Panc1 (cell line): ENCODE measurements around the gene LINC00632. TPM values are rescaled to one million over a fixed set of nuclear protein-coding genes. Genes with fewer than 3 reads are reported as not detected.

Experiments
- ATAC-seq: fragments of 200-7000 bp; cut with Tn5 transposase; 2 replicates; pipeline ENCODE4 v1.9.1; 2020; ENCODE audit warnings: mild to moderate bottlenecking, moderate library complexity
- BruUV-seq: library from RNA; stranded (reverse); fragments of 400-500 nt; replicated peaks from 2 replicates; lab custom pipeline; 2021; lab: Mats Ljungman, UMichigan
- CTCF ChIA-PET: fragments of 300-600 bp; sonication (Branson Sonifier 250); formaldehyde crosslinking; loops from one replicate; lab custom pipeline; 2022; ENCODE audit warnings: antibody characterized with exemption; lab: Charles Lee
- POLR2A ChIA-PET: fragments of 300-600 bp; sonication (Branson Sonifier 250); formaldehyde crosslinking; loops from one replicate; lab custom pipeline; 2022; ENCODE audit warnings: antibody characterized with exemption; lab: Charles Lee
- DNase-seq: peaks from one replicate; pipeline ENCODE4 v3.0.0-alpha.2; 2010; ENCODE audit warnings: low read depth, low spot score
- H3K27ac ChIP-seq: 2 replicates; pipeline ENCODE4 v1.5.1; 2011; ENCODE audit warnings: mild to moderate bottlenecking, low read length, inconsistent platforms
- H3K27me3 ChIP-seq: fragments of 200-500 bp; sonication (Bioruptor generic); 2 replicates; pipeline ENCODE4 v1.6.0; 2014; ENCODE audit warnings: low read length, inconsistent platforms; ENCODE audit not compliant: control insufficient read depth, insufficient read depth
- H3K36me3 ChIP-seq: fragments of 200-500 bp; sonication (Bioruptor generic); 2 replicates; pipeline ENCODE4 v1.5.1; 2014; ENCODE audit warnings: inconsistent platforms, mild to moderate bottlenecking, low read length, moderate library complexity; ENCODE audit not compliant: control insufficient read depth, insufficient read depth
- H3K4me1 ChIP-seq: 2 replicates; pipeline ENCODE4 v1.5.1; 2011; ENCODE audit warnings: inconsistent platforms, mild to moderate bottlenecking, low read length, moderate library complexity; ENCODE audit not compliant: control insufficient read depth, insufficient read depth
- H3K4me3 ChIP-seq, 2 experiments: 2 replicates each; pipeline ENCODE4 v1.5.1; 2011 to 2012; ENCODE audit warnings: low read depth in 2 of 2, low read length in 2 of 2, mild to moderate bottlenecking in 2 of 2, inconsistent platforms in 1 of 2, moderate library complexity in 1 of 2
- H3K9me3 ChIP-seq: fragments of 200-500 bp; sonication (Bioruptor generic); 2 replicates; pipeline ENCODE4 v1.5.1; 2014; ENCODE audit warnings: low read depth, mild to moderate bottlenecking, inconsistent platforms, low read length, moderate library complexity; ENCODE audit not compliant: control insufficient read depth, insufficient read depth
- CTCF ChIP-seq: fragments of 450-650 bp; IDR thresholded peaks from 2 replicates; pipeline ENCODE4 v1.5.1; 2017; ENCODE audit warnings: mild to moderate bottlenecking
- POLR2AphosphoS5 ChIP-seq: IDR thresholded peaks from 2 replicates; pipeline ENCODE4 v1.6.1; 2012; ENCODE audit warnings: mild to moderate bottlenecking, low read depth, low read length, moderate library complexity
- SIN3A ChIP-seq: IDR thresholded peaks from 2 replicates; pipeline ENCODE4 v1.6.1; 2012; ENCODE audit warnings: low read depth, mild to moderate bottlenecking, low read length, moderate library complexity, borderline replicate concordance; ENCODE audit not compliant: insufficient read depth
- TCF7L2 ChIP-seq: IDR thresholded peaks from 2 replicates; pipeline ENCODE4 v1.6.1; 2011; ENCODE audit warnings: mild to moderate bottlenecking, low read depth, low read length, inconsistent platforms
- in situ Hi-C: cut with HindIII; loops from 2 replicates; pipeline ENCODE4 v1.10.0; 2016; ENCODE audit warnings: low sequenced_read_pairs, low pct_unique_long_range_greater_than_20kb
- intact Hi-C: fragments of 100-400 bp; cut with micrococcal nuclease; formaldehyde crosslinking; loops from one replicate; pipeline ENCODE4 v1.10.0; 2022; ENCODE audit not compliant: unreplicated experiment
- total RNA-seq: library from RNA; stranded (reverse); gene quantifications from one replicate; pipeline ENCODE4 v1.2.1, GENCODE V29; 2021; ENCODE audit not compliant: unreplicated experiment
- TF ChIP-seq, protein P1 (sequence below), 2 experiments: IDR thresholded peaks; 2 replicates each; pipeline ENCODE4 v1.6.1; 2011 to 2012; ENCODE audit warnings: low read depth in 2 of 2, control low read depth in 1 of 2, low read length in 1 of 2, mild to moderate bottlenecking in 1 of 2, moderate library complexity in 1 of 2; ENCODE audit not compliant: insufficient read depth in 1 of 2

LINC00632 gene
- total RNA-seq, 1 experiment from 2014 or later: 0.13 TPM

- in situ Hi-C loops (no loop called here), intact Hi-C loops (loop anchor here (1.0 kb wide), 1 partner anchor 32 kb away; no protein-coding TSS in a partner anchor)
Measured at GRCh38 chrX:140701480-140701879, 8.1 kb upstream of the LINC00632 start.

GRCh38 chrX:140710710-140711109 is 1.2 kb downstream of the LINC00632 start:
- Histone ChIP-seq H3K9me3 (no peaks in the 10 kb centered on the region), H3K27me3 (peaks cover 3% of the 10 kb centered on the region; the same call in 1 of the 2 replicates), H3K4me3 (no peak overlapping the region), H3K4me1 (no peaks in the 10 kb centered on the region), H3K36me3 (no peaks in the 10 kb centered on the region), H3K27ac (no peak overlapping the region)
- CTCF ChIA-PET: no interaction called here
- in situ Hi-C loops: no loop called here
- TF ChIP-seq, protein P1, sequence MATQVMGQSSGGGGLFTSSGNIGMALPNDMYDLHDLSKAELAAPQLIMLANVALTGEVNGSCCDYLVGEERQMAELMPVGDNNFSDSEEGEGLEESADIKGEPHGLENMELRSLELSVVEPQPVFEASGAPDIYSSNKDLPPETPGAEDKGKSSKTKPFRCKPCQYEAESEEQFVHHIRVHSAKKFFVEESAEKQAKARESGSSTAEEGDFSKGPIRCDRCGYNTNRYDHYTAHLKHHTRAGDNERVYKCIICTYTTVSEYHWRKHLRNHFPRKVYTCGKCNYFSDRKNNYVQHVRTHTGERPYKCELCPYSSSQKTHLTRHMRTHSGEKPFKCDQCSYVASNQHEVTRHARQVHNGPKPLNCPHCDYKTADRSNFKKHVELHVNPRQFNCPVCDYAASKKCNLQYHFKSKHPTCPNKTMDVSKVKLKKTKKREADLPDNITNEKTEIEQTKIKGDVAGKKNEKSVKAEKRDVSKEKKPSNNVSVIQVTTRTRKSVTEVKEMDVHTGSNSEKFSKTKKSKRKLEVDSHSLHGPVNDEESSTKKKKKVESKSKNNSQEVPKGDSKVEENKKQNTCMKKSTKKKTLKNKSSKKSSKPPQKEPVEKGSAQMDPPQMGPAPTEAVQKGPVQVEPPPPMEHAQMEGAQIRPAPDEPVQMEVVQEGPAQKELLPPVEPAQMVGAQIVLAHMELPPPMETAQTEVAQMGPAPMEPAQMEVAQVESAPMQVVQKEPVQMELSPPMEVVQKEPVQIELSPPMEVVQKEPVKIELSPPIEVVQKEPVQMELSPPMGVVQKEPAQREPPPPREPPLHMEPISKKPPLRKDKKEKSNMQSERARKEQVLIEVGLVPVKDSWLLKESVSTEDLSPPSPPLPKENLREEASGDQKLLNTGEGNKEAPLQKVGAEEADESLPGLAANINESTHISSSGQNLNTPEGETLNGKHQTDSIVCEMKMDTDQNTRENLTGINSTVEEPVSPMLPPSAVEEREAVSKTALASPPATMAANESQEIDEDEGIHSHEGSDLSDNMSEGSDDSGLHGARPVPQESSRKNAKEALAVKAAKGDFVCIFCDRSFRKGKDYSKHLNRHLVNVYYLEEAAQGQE (IDR thresholded peaks at IDR 0.05; ENCODE audit: insufficient read depth in 1 of 2, low read depth in 2 of 2, low read length in 1 of 2): no peak
- TF ChIP-seq POLR2AphosphoS5: no peak
- POLR2A ChIA-PET: no interaction called here
- no TSS peak for BruUV-seq
- no peak for DNase-seq
- no peak for ATAC-seq
- intact Hi-C loops: no loop called here

More at GRCh38 chrX:140701480-140701879, 8.1 kb upstream of the LINC00632 start:
- Histone ChIP-seq H3K27me3 (no peaks in the 10 kb centered on the region), H3K36me3 (no peaks in the 10 kb centered on the region), H3K27ac (no peak overlapping the region), H3K4me3 (no peak overlapping the region), H3K4me1 (no peaks in the 10 kb centered on the region), H3K9me3 (no peaks in the 10 kb centered on the region)
- DNase-seq: no peak
- POLR2A ChIA-PET: no interaction called here
- no TSS peak for BruUV-seq
- peak; percentile 70; the same call in 1 of the 2 replicates for ATAC-seq
- TF ChIP-seq CTCF: peak; percentile 66; the same call in 1 of the 2 replicates
- no peak for TF ChIP-seq TCF7L2
- CTCF ChIA-PET: interaction anchor here (0.6 to 0.7 kb wide), 2 partner anchors 29 to 46 kb away, joined by 6 to 8 read pairs; no protein-coding TSS in a partner anchor

- TF ChIP-seq, protein P1 (IDR thresholded peaks at IDR 0.05; ENCODE audit: insufficient read depth in 1 of 2, low read depth in 2 of 2, low read length in 1 of 2): no peak
- TF ChIP-seq SIN3A: no peak
- no peak for TF ChIP-seq POLR2AphosphoS5
- TF ChIP-seq TCF7L2: no peak
- TF ChIP-seq CTCF: no peak
- H3K36me3 ChIP-seq: no peaks in the 10 kb centered on the region
- intact Hi-C loops: no loop called here
- H3K27ac ChIP-seq: no peak overlapping the region
- H3K27me3 ChIP-seq: peaks cover 3% of the 10 kb centered on the region; the same call in 1 of the 2 replicates
- DNase-seq: no peak
- no TSS peak for BruUV-seq
- H3K4me3 ChIP-seq: no peak overlapping the region
- no peak for ATAC-seq
- POLR2A ChIA-PET: no interaction called here
- no peaks in the 10 kb centered on the region for H3K4me1 ChIP-seq
- H3K9me3 ChIP-seq: no peaks in the 10 kb centered on the region
- CTCF ChIA-PET: no interaction called here
- in situ Hi-C loops: no loop called here
Measured at GRCh38 chrX:140711894-140712293, 2.3 kb downstream of the LINC00632 start.
